H9 (cell line): ENCODE results near the gene FBN1. TPM values are rescaled to one million over a fixed set of nuclear protein-coding genes. Genes with fewer than 3 reads are reported as not detected.
A peak's percentile ranks its signal among the peaks of the same experiment; 100 is the strongest.

Experiments
- DNase-seq: peaks from one replicate; pipeline ENCODE4 v3.0.0-alpha.2; 2017
- H2AFZ ChIP-seq: one replicate; pipeline ENCODE4 v1.6.1; 2013; ENCODE audit warnings: mild to moderate bottlenecking, low read length, control low read depth, moderate library complexity
- H2AK5ac ChIP-seq: 2 replicates; pipeline ENCODE4 v1.6.1; 2013; ENCODE audit warnings: low read length, control low read depth, mixed read lengths; ENCODE audit not compliant: insufficient read length
- H2BK120ac ChIP-seq: one replicate; pipeline ENCODE4 v1.6.1; 2013; ENCODE audit warnings: low read depth, mild to moderate bottlenecking, low read length, control low read depth, inconsistent platforms; ENCODE audit not compliant: poor library complexity, severe bottlenecking
- H2BK12ac ChIP-seq: 2 replicates; pipeline ENCODE4 v1.6.1; 2013; ENCODE audit warnings: low read length, control low read depth, mixed read lengths, low read depth; ENCODE audit not compliant: insufficient read length
- H2BK15ac ChIP-seq: 2 replicates; pipeline ENCODE4 v1.6.1; 2013; ENCODE audit warnings: low read depth, low read length, control low read depth
- H2BK20ac ChIP-seq: one replicate; pipeline ENCODE4 v1.6.1; 2013; ENCODE audit warnings: low read depth, mild to moderate bottlenecking, low read length, control low read depth, inconsistent platforms; ENCODE audit not compliant: poor library complexity, severe bottlenecking
- H2BK5ac ChIP-seq: 2 replicates; pipeline ENCODE4 v1.6.1; 2013; ENCODE audit warnings: low read length, control low read depth, mixed read lengths; ENCODE audit not compliant: insufficient read length
- H3K14ac ChIP-seq: 2 replicates; pipeline ENCODE4 v1.6.1; 2013; ENCODE audit warnings: low read length, control low read depth; ENCODE audit not compliant: insufficient read depth
- H3K18ac ChIP-seq: 2 replicates; pipeline ENCODE4 v1.6.1; 2013; ENCODE audit warnings: low read depth, mild to moderate bottlenecking, mixed read lengths, low read length, control low read depth; ENCODE audit not compliant: insufficient read length
- H3K23ac ChIP-seq: 2 replicates; pipeline ENCODE4 v1.6.1; 2013; ENCODE audit warnings: low read length, control low read depth, mixed read lengths, low read depth; ENCODE audit not compliant: insufficient read length
- H3K23me2 ChIP-seq: 2 replicates; pipeline ENCODE4 v1.6.1; 2013; ENCODE audit warnings: low read depth, mild to moderate bottlenecking, mixed read lengths, low read length, control low read depth; ENCODE audit not compliant: insufficient read length, poor library complexity, severe bottlenecking
- H3K27ac ChIP-seq: 2 replicates; pipeline ENCODE4 v1.5.1; 2013; ENCODE audit warnings: low read length, control low read depth, mixed read lengths, low read depth; ENCODE audit not compliant: insufficient read length
- H3K27me3 ChIP-seq: 2 replicates; pipeline ENCODE4 v1.6.1; 2013; ENCODE audit warnings: low read length, control low read depth, inconsistent platforms; ENCODE audit not compliant: insufficient read depth
- H3K4ac ChIP-seq: 2 replicates; pipeline ENCODE4 v1.6.1; 2013; ENCODE audit warnings: low read depth, mild to moderate bottlenecking, control low read depth, inconsistent platforms, low read length, moderate library complexity
- H3K4me1 ChIP-seq: 2 replicates; pipeline ENCODE4 v1.6.1; 2013; ENCODE audit warnings: low read length, control low read depth, inconsistent platforms; ENCODE audit not compliant: insufficient read depth
- H3K4me2 ChIP-seq: 2 replicates; pipeline ENCODE4 v1.6.1; 2013; ENCODE audit warnings: low read length, control low read depth, mixed read lengths; ENCODE audit not compliant: insufficient read length, insufficient read depth
- H3K56ac ChIP-seq: 2 replicates; pipeline ENCODE4 v1.6.1; 2013; ENCODE audit warnings: low read depth, mild to moderate bottlenecking, mixed read lengths, low read length, control low read depth; ENCODE audit not compliant: insufficient read length
- H3K79me1 ChIP-seq: 2 replicates; pipeline ENCODE4 v1.6.1; 2013; ENCODE audit warnings: low read depth, mild to moderate bottlenecking, moderate library complexity, low read length, control low read depth, inconsistent platforms; ENCODE audit not compliant: insufficient read depth, poor library complexity, severe bottlenecking
- H3K79me2 ChIP-seq: 2 replicates; pipeline ENCODE4 v1.6.1; 2013; ENCODE audit warnings: low read length, control low read depth, inconsistent platforms; ENCODE audit not compliant: insufficient read depth
- H3K9ac ChIP-seq: 2 replicates; pipeline ENCODE4 v1.6.1; 2013; ENCODE audit warnings: low read length, control low read depth, mixed read lengths; ENCODE audit not compliant: insufficient read length; ENCODE audit errors: extremely low read depth
- H3K9me3 ChIP-seq: one replicate; pipeline ENCODE4 v1.6.1; 2013; ENCODE audit warnings: low read depth, low read length, inconsistent platforms; ENCODE audit not compliant: control insufficient read depth
- H3T11ph ChIP-seq: one replicate; pipeline ENCODE4 v1.6.1; 2013; ENCODE audit warnings: mild to moderate bottlenecking, low read length, control low read depth, inconsistent platforms
- H4K20me1 ChIP-seq: one replicate; pipeline ENCODE4 v1.6.1; 2013; ENCODE audit not compliant: control insufficient read depth, insufficient read length, insufficient read depth
- H4K5ac ChIP-seq: 2 replicates; pipeline ENCODE4 v1.6.1; 2013; ENCODE audit warnings: low read depth, mild to moderate bottlenecking, mixed read lengths, low read length, control low read depth; ENCODE audit not compliant: insufficient read length
- H4K8ac ChIP-seq: replicated peaks from 2 replicates; pipeline ENCODE4 v1.6.1; 2013; ENCODE audit warnings: low read length, control low read depth, mixed read lengths, low read depth; ENCODE audit not compliant: insufficient read length
- H4K91ac ChIP-seq: 2 replicates; pipeline ENCODE4 v1.6.1; 2013; ENCODE audit warnings: low read depth, mild to moderate bottlenecking, moderate library complexity, mixed read lengths, low read length, control low read depth; ENCODE audit not compliant: insufficient read length
- H3K27ac Mint-ChIP-seq, 3 experiments: 2 replicates in 2 of 3; 3 replicates in 1 of 3; pipeline ENCODE4 v1.8.0; 2020 to 2021; ENCODE audit warnings: mixed read lengths in 3 of 3, mild to moderate bottlenecking in 1 of 3, moderate library complexity in 1 of 3
- H3K27me3 Mint-ChIP-seq: 2 replicates; pipeline ENCODE4 v1.8.0; 2021; ENCODE audit warnings: low read depth, mild to moderate bottlenecking, moderate library complexity, mixed read lengths
- H3K36me3 Mint-ChIP-seq, 3 experiments: 2 replicates in 2 of 3; 3 replicates in 1 of 3; pipeline ENCODE4 v1.8.0; 2020 to 2021; ENCODE audit warnings: low read depth in 3 of 3, mixed read lengths in 3 of 3; ENCODE audit not compliant: insufficient read depth in 1 of 3
- H3K4me1 Mint-ChIP-seq, 2 experiments: 2 replicates each; pipeline ENCODE4 v1.8.0; 2020; ENCODE audit warnings: mixed read lengths in 2 of 2
- H3K4me3 Mint-ChIP-seq, 2 experiments: 2 replicates in 1 of 2; 3 replicates in 1 of 2; pipeline ENCODE4 v1.8.0; 2020 to 2021; ENCODE audit warnings: mild to moderate bottlenecking in 2 of 2, mixed read lengths in 2 of 2, moderate library complexity in 1 of 2
- H3K9me3 Mint-ChIP-seq, 2 experiments: 2 replicates in 1 of 2; 3 replicates in 1 of 2; pipeline ENCODE4 v1.8.0; 2020; ENCODE audit warnings: mild to moderate bottlenecking in 2 of 2, mixed read lengths in 2 of 2, moderate library complexity in 1 of 2
- CTCF ChIP-seq: fragments of 200-600 bp; sonication (generic); conservative IDR thresholded peaks from 3 replicates; pipeline ENCODE4 v1.8.0; 2021; ENCODE audit warnings: antibody characterized with exemption, mild to moderate bottlenecking
- whole genome bisulfite sequencing: extraction: QIAGEN DNeasy Blood & Tissue Kit; methylation state at CpG from one replicate; pipeline ENCODE4 v1.1.7; 2013; ENCODE audit warnings: missing lambda C conversion rate, low lambda C conversion rate, mixed read lengths; ENCODE audit not compliant: insufficient read length; ENCODE audit errors: extremely low coverage; 5-methylcytosine and 5-hydroxymethylcytosine counted together
- total RNA-seq: library from RNA; stranded (reverse); gene quantifications from 2 replicates; pipeline ENCODE4 v1.2.1, GENCODE V29; 2021

FBN1 gene
- total RNA-seq, 1 experiment from 2014 or later: 3.6 TPM

GRCh38 chr15:48458876-48459275 is 186.6 kb downstream of the FBN1 start:
- no peak overlapping the region for H3K4me3 Mint-ChIP-seq
- TF ChIP-seq CTCF: no peak
- Histone ChIP-seq H3K18ac (no peak overlapping the region), H3K56ac (no peak overlapping the region), H2AFZ (no peak overlapping the region), H2BK12ac (no peak overlapping the region), H3K4ac (no peak overlapping the region), H3K14ac (no peak overlapping the region), H3K27ac (no peak overlapping the region), H2BK15ac (no peak overlapping the region), H2BK120ac (no peak overlapping the region), H3K79me2 (no peaks in the 10 kb centered on the region), H3K4me1 (no peaks in the 10 kb centered on the region), H4K20me1 (no peaks in the 10 kb centered on the region), H3K9me3 (no peaks in the 10 kb centered on the region), H3K23me2 (no peaks in the 10 kb centered on the region), H4K5ac (no peak overlapping the region), H3K27me3 (no peaks in the 10 kb centered on the region; the same call in 1 of the 2 replicates), H2AK5ac (no peak overlapping the region), H3K23ac (no peak overlapping the region), H4K91ac (no peak overlapping the region), H3K4me2 (no peak overlapping the region), H2BK20ac (no peak overlapping the region), H4K8ac (no peak overlapping the region), H3K79me1 (no peaks in the 10 kb centered on the region), H3T11ph (no peak overlapping the region), H2BK5ac (no peak overlapping the region), H3K9ac (no peak overlapping the region)
- H3K27me3 Mint-ChIP-seq: no peaks in the 10 kb centered on the region
- no peaks in the 10 kb centered on the region for H3K9me3 Mint-ChIP-seq
- no CpG with 5 or more reads among the region's 2 CpGs for WGBS
- no peak for DNase-seq
- H3K27ac Mint-ChIP-seq: peak overlapping the region in 1 of 3 experiments; percentile 71; a peak in 2 of 7 replicates
- H3K36me3 Mint-ChIP-seq: no peaks in the 10 kb centered on the region; a peak in 1 of 7 replicates
- H3K4me1 Mint-ChIP-seq: no peaks in the 10 kb centered on the region
